GM12801 (cell line): ENCODE data around the gene ATP11A.

ENCODE experiments used
- TF ChIP-seq, protein P1 (sequence below): IDR thresholded peaks from one replicate; pipeline ENCODE4 v1.5.1; 2011; ENCODE audit warnings: control low read depth; ENCODE audit not compliant: insufficient read length; ENCODE audit errors: extremely low read depth

ATP11A gene

DNA sequence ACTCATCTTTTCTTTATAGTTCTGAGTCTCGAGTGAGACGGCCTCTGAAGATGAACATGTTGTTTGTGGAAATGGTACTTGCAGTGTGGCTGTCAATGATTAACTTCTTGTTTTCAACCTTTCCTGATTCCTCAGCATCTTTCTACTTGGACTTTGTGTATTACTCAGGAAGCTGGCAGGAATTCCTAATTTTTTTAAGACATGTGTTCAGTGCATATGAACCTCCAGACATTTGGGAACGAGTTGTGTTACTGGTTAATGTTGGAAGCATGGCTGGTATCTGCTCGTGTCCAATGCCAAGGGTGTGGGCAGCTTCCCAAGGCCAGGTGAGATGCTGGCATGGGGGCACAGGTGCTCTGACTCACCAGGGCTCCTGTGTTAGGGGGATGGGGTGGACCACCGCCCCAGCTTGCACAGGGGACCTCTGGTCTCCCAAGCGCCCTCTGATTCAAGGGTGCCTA, 218.1 kb downstream of the ATP11A start:
- TF ChIP-seq, protein P1, sequence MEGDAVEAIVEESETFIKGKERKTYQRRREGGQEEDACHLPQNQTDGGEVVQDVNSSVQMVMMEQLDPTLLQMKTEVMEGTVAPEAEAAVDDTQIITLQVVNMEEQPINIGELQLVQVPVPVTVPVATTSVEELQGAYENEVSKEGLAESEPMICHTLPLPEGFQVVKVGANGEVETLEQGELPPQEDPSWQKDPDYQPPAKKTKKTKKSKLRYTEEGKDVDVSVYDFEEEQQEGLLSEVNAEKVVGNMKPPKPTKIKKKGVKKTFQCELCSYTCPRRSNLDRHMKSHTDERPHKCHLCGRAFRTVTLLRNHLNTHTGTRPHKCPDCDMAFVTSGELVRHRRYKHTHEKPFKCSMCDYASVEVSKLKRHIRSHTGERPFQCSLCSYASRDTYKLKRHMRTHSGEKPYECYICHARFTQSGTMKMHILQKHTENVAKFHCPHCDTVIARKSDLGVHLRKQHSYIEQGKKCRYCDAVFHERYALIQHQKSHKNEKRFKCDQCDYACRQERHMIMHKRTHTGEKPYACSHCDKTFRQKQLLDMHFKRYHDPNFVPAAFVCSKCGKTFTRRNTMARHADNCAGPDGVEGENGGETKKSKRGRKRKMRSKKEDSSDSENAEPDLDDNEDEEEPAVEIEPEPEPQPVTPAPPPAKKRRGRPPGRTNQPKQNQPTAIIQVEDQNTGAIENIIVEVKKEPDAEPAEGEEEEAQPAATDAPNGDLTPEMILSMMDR: no peak

DNA sequence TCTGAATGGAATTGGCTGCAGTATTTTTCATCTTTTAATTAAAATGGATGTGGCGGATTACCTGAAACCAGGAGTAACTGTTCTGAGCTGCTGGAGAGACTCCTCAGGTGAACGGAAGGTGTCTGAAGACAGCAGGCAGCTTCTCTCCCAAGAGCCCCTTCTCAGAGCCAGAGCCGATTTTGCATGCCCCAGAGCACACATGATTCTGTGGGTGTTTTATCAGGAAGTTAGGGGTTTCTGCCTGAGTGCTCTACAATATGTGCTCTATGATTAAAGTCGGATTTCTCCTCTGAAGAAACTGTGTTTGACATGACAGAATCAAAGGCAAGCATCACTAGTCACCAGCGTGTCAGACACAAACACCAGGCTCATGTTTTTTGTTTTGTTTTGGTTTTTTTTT, 218.5 kb downstream of the ATP11A start:
- TF ChIP-seq, protein P1: no peak

GRCh38 chr13:112910016-112910415, 220.2 kb downstream of the ATP11A start:
- TF ChIP-seq, protein P1: no peak

DNA sequence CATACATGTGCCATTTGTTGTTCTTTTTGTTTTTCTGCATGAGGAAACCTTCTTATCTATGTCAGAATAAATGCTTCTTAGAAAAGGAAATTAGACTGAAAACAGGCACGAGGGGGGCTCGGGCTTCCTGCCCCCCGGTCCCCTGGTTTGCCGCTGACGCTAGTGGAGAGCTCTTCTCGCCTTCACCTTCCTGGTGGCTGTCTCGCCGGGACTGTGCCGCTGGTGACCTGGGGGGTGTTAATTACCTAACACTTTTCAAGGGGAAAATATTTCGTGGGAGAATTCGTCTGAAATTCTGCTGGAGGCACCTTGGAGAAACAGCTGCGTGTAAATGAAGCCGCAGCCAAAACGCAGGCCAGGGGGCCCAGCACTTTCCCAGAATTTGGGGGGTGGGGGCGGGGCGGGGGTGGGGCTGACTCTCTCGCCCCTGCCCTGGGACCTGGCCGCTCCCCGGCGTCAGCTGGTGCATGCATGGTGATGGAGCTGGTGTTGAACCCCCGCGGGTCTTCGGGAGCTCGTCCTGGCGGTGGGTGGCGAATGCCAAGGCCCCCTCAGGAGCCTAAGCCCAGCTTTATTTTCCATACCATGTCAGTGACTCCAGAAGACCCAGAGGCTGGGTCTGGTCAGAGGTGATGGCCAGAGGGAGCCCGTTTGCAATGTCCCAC, 220.9 kb downstream of the ATP11A start:
- TF ChIP-seq, protein P1: no peak

DNA sequence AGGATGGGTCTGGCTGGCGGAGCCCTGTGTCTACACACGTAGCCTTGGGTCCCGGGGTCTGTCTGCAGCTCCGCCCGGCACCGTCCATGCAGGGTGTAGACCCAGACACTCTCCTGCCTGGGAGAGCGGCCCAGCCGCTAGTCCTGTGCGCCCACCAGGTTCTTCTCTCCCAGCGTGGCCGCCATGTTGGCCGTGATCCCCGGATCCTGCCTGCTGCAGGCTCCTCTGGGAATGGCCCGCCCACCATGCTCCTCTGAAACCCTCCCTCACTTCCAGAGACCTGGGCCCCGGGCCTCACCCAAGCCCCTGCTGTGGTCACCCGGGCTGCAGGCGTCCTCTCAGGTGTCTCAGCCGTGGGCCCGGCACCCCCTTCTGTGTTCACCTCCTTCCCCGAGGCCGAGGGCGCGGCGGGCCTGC, 221.5 kb downstream of the ATP11A start:
- TF ChIP-seq, protein P1: no peak

DNA sequence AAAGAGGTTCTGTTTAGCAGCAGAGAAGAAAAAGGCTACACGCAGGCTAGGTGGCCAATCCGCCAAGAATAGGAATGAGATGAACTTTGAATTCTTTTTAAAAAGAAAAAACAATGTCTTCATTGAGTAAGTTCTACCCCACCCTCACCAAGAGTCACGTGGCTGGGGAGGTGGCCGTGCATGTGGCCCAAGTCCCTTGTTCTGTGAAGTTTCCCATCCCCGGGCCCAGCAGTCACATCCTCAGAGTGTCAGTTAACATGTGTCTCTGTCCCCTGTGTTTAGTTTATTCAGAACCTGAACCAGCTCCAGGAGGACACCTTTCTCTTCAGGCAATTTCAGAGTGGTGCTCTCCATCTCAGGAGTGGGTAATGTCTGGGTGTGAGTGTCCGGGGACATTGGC, 222.0 kb downstream of the ATP11A start:
- TF ChIP-seq, protein P1: no peak

DNA sequence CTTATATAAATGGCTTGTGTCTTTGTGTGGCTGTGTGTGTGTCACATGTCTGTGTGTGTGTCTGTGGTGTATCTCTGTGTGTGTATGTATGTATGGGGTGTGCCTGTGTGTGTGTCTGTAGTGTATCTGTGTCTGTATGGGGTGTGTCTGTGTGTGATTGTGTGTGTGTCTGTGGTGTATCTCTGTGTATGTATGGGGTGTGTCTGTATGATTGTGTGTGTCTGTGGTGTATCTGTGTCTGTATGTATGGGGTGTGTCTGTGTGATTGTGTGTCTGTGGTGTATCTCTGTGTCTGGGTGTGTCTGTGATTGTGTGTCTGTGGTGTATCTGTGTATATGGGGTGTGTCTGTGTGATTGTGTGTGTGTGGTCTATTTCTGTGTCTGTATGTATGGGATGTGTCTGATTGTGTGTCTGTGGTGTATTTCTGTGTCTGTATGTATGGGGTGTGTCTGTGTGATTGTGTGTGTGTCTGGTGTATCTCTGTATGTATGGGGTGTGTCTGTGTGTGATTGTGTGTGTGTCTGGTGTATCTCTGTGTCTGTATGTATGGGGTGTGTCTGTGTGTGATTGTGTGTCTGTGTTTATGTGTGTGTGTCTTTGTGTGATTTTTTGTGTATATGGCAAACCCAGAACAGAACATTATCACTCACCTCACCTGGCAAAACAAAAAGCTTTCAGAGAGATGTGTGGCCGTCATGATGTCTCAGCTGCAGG, 223.0 kb downstream of the ATP11A start:
- TF ChIP-seq, protein P1: no peak
